CD1c-positive myeloid dendritic cell (primary cell): ENCODE measurements around the gene PYCARD.
"Not testable (repeated sequence)": the region's sequence is repeated elsewhere in the genome, so short reads cannot be mapped to it uniquely, and the experiment has no call there.

ENCODE experiments used
- DNase-seq: peaks from one replicate; pipeline ENCODE4 v3.0.0-alpha.2; 2016; ENCODE audit errors: extremely low spot score

Gene PYCARD

GRCh38 chr16:31215287-31216162 lies 13.0 kb upstream of the PYCARD start:
- peak; percentile 84 for DNase-seq

- DNase-seq: no peak
These were observed 12.2 kb upstream of the PYCARD start for GRCh38 chr16:31214708-31215286.

GRCh38 chr16:31213877-31214707 lies 11.5 kb upstream of the PYCARD start, which contains the start of gene TRIM72:
Gene TRIM72, plus strand, starts transcription at chr16:31214119. Its CDS starts 620 bp downstream, at chr16:31214739.
- DNase-seq: peak; percentile 49

GRCh38 chr16:31213342-31213741 lies 10.8 kb upstream of the PYCARD start:
- DNase-seq: no peak

DNA sequence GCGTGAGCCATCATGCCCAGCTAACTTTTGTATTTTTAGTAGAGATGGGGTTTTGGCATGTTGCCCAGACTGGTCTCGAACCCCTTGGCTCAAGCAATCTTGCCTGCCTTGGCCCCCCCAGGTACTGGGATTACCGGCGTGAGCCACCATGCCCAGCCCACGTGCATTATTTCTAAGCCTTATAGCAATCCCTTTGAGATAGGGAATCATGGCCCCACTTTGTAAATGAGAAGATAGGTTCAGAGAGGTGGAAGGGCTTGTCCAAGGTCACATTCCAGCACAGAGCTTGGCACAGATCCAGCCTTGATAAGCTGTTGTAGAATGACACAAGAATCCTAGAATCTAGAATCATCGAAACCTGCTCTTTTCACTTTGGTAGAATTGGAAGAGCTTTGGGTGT lies 4.2 kb upstream of the PYCARD start:
- no peak for DNase-seq

- no peak for DNase-seq
These were observed 2.5 kb upstream of the PYCARD start for GRCh38 chr16:31204871-31205666.

- peak; percentile 81 for DNase-seq
These were observed 762 bp downstream of the PYCARD start for GRCh38 chr16:31201582-31202413.

GRCh38 chr16:31200821-31201568 lies 1.6 kb downstream of the PYCARD start:
- DNase-seq: peak; percentile 72

GRCh38 chr16:31200111-31200510 lies 2.4 kb downstream of the PYCARD start:
- DNase-seq: not testable (repeated sequence)

GRCh38 chr16:31199430-31200041 lies 3.0 kb downstream of the PYCARD start:
- no peak for DNase-seq

DNA sequence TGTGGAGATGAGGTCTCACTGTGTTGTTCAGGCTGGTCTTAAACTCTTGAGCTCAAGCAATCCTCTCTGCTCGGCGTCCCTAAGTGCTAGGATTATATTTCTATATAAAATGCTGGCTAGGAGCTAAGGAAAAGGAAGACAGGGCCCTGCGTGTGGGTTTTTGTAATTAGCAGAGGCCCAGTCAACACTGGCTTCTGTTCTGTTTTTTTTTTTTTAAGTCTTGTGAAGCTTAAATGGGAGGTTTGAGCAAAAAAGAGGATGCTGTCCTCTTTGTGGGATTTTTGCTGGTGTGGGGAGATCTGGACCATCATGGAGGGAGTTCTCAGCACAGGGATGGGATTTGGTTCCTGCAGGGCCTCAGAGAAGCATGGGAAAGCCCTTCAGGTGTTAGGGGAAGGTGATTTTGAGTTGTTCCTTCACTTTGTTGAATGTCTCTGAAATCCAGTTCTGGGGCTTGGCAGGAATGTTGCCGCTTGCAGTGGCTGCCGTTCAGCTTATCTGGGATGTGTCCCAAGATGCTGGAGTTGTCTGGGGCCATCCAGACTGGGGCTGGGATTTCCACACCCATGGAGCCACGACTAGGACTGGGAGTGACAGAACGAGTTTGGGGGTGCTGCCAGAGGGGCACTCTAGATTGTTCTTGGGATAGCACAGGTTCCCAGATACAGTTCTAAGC lies 4.2 kb downstream of the PYCARD start:
- DNase-seq: peak; percentile 55

- peak; percentile 50 for DNase-seq
These were observed 6.1 kb downstream of the PYCARD start for GRCh38 chr16:31196324-31197088.

GRCh38 chr16:31195861-31196260 lies 6.7 kb downstream of the PYCARD start:
- DNase-seq: not testable (repeated sequence)

DNA sequence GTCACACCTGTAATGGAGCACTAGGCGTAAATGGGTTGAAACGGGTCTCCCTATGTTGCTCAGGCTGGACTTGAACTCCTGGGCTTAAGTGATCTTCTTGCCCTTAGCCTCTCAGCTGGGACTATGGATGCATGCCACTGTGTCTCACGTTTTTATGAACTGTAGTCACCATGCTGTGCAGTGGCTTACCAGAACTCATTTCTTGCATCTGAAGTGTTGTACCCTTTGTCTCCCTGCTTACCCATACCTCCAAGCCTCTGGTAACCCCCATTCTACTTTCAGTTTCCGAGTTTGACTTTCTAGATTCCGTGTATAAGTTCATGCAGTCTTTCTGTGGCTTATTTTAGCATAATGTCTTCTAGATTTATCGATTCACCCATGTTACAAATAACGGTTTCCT lies 7.7 kb downstream of the PYCARD start:
- no peak for DNase-seq

- DNase-seq: no peak
These were observed 8.7 kb downstream of the PYCARD start for GRCh38 chr16:31193874-31194273.

DNA sequence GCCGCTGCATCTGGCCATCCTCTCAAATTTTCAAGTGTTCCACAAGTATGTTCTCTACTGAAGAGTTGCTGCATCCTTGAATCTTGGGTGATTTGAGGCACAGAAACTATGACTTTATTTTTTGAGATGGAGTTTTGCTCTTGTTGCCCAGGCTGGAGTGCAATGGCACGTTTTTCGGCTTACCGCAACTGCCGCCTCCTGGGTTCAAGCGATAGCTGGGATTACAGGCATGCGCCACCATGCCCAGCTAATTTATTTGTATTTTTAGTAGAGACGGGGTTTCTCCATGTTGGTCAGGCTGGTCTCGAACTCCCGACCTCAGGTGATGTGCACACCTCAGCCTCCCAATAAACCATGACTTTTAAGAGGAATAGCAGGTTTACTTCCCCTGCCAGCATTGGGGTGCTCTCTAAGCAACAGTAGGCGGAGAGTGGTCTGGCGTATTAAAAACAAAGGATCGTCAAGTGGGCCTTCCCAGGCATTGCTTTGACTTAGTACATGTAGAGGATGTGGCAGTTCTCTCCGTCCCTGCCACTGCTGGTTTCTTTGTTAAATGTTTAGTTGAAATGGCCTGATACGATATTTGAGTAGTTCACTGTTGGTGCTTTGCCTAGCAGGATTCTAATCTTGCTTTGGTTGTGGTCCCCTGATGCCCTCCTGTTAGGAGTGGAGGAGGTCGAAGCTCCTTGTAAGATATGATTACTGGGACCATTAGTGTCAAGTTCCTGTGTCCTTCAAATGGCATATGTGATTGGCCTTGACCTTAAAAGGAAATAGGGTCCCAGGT lies 9.5 kb downstream of the PYCARD start:
- DNase-seq: no peak
